Liver (tissue), 9 donors: ENCODE results near the gene EHF. TPM values are rescaled to one million over a fixed set of nuclear protein-coding genes. Genes with fewer than 3 reads are reported as not detected.

Experiments used
- DNase-seq: peaks from one replicate; pipeline ENCODE4 v3.0.0-alpha.2; 2017; ENCODE audit warnings: low spot score
- H3K27ac ChIP-seq, 2 donors: one replicate each; pipeline ENCODE4 v1.7.0; 2013; ENCODE audit warnings: inconsistent platforms in 2 of 2, low read length in 2 of 2, control low read depth in 1 of 2, low read depth in 1 of 2, mild to moderate bottlenecking in 1 of 2
- H3K27me3 ChIP-seq, 4 donors: one replicate each; pipeline versions ENCODE4 v1.6.1 to v1.7.0; 2013; ENCODE audit warnings: low read length in 3 of 4, inconsistent platforms in 1 of 4, mild to moderate bottlenecking in 1 of 4, moderate library complexity in 1 of 4; ENCODE audit not compliant: control insufficient read depth in 4 of 4, insufficient read depth in 4 of 4
- H3K36me3 ChIP-seq, 4 donors: one replicate each; pipeline versions ENCODE4 v1.6.1 to v1.7.0; 2013; ENCODE audit warnings: low read length in 3 of 4, mild to moderate bottlenecking in 3 of 4, low read depth in 1 of 4, moderate library complexity in 1 of 4; ENCODE audit not compliant: control insufficient read depth in 4 of 4, insufficient read depth in 3 of 4
- H3K4me1 ChIP-seq, 4 donors: one replicate each; pipeline versions ENCODE4 v1.6.1 to v1.7.0; 2013; ENCODE audit warnings: low read length in 3 of 4, mild to moderate bottlenecking in 3 of 4, moderate library complexity in 1 of 4; ENCODE audit not compliant: control insufficient read depth in 4 of 4, insufficient read depth in 4 of 4
- H3K4me3 ChIP-seq, 3 donors: one replicate each; pipeline versions ENCODE4 v1.6.1 to v1.7.0; 2013; ENCODE audit warnings: low read length in 3 of 3, control low read depth in 1 of 3, low read depth in 1 of 3, mild to moderate bottlenecking in 1 of 3
- H3K9ac ChIP-seq, 2 donors: one replicate each; pipeline ENCODE4 v1.7.0; 2013; ENCODE audit warnings: low read length in 2 of 2, mild to moderate bottlenecking in 2 of 2, moderate library complexity in 2 of 2, control low read depth in 1 of 2, low read depth in 1 of 2
- H3K9me3 ChIP-seq, 4 donors: one replicate each; pipeline versions ENCODE4 v1.6.1 to v1.7.0; 2013; ENCODE audit warnings: low read length in 3 of 4; ENCODE audit not compliant: control insufficient read depth in 4 of 4
- CTCF ChIP-seq: fragments of 150-350 bp; IDR thresholded peaks from 2 replicates; pipeline ENCODE4 v1.5.1; 2017; ENCODE audit warnings: improper control_type of control experiment, low read depth, low read length; ENCODE audit not compliant: missing input control
- EGR1 ChIP-seq, 2 donors: IDR thresholded peaks; 2 replicates each; pipeline ENCODE4 v1.6.1; 2016 to 2018; ENCODE audit warnings: antibody characterized with exemption in 2 of 2, low read depth in 2 of 2
- FOXA1 ChIP-seq: IDR thresholded peaks from 2 replicates; pipeline ENCODE4 v1.6.1; 2016; ENCODE audit warnings: antibody characterized with exemption
- FOXA2 ChIP-seq: IDR thresholded peaks from 2 replicates; pipeline ENCODE4 v1.6.1; 2016; ENCODE audit warnings: antibody characterized with exemption
- GABPA ChIP-seq, 2 donors: IDR thresholded peaks in 1 of 2; conservative IDR thresholded peaks in 1 of 2; 2 replicates each; pipeline ENCODE4 v1.6.1; 2016; ENCODE audit warnings: antibody characterized with exemption in 2 of 2, mild to moderate bottlenecking in 1 of 2, moderate library complexity in 1 of 2
- HNF4A ChIP-seq, 2 donors: conservative IDR thresholded peaks; 2 replicates each; pipeline ENCODE4 v1.6.1; 2016; ENCODE audit warnings: antibody characterized with exemption in 2 of 2, mild to moderate bottlenecking in 2 of 2
- HNF4G ChIP-seq: IDR thresholded peaks from 2 replicates; pipeline ENCODE4 v1.6.1; 2016; ENCODE audit warnings: antibody characterized with exemption
- NR2F2 ChIP-seq: IDR thresholded peaks from 2 replicates; pipeline ENCODE4 v1.6.1; 2016; ENCODE audit warnings: antibody characterized with exemption
- RAD21 ChIP-seq, 2 donors: IDR thresholded peaks; 2 replicates each; pipeline ENCODE4 v1.6.1; 2016; ENCODE audit warnings: antibody characterized with exemption in 2 of 2, mild to moderate bottlenecking in 2 of 2
- REST ChIP-seq: IDR thresholded peaks from 2 replicates; pipeline ENCODE4 v1.6.1; 2016; ENCODE audit warnings: antibody characterized with exemption, mild to moderate bottlenecking
- RXRA ChIP-seq, 2 donors: IDR thresholded peaks; 2 replicates each; pipeline ENCODE4 v1.6.1; 2017 to 2018; ENCODE audit warnings: antibody characterized with exemption in 2 of 2, mild to moderate bottlenecking in 1 of 2
- SP1 ChIP-seq: IDR thresholded peaks from 2 replicates; pipeline ENCODE4 v1.6.1; 2018; ENCODE audit warnings: antibody characterized with exemption, mild to moderate bottlenecking
- TAF1 ChIP-seq: conservative IDR thresholded peaks from 2 replicates; pipeline ENCODE4 v1.6.1; 2016; ENCODE audit warnings: antibody characterized with exemption, mild to moderate bottlenecking
- ZBTB33 ChIP-seq: IDR thresholded peaks from 2 replicates; pipeline ENCODE4 v1.6.1; 2016; ENCODE audit warnings: antibody characterized with exemption
- WGBS: extraction: QIAGEN DNeasy Blood & Tissue Kit; methylation state at CpG from one replicate; pipeline ENCODE4 v1.1.7; 2013; 5-methylcytosine and 5-hydroxymethylcytosine counted together
- polyA plus RNA-seq, 2 donors: library from polyadenylated mRNA; stranded (reverse) in 1 of 2; unstranded in 1 of 2; fragments of 200-250 nt in 1 of 2; fragments of >200 nt in 1 of 2; fragmentation: Nextera tagmentation in 1 of 2; extraction: Ambion mirVana in 1 of 2; gene quantifications; one replicate each; pipeline versions ENCODE4 v1.2.1 to v1.2.3, GENCODE V29; 2013 to 2015
- total RNA-seq, 2 donors: library from RNA; depleted of rRNA; stranded (reverse); fragments of >200 nt; gene quantifications; one replicate each; pipeline ENCODE4 v1.2.3, GENCODE V29; 2014
- donor health status: healthy.
- donor health status: healthy.
- donor health status: healthy.
- donor health status: healthy.
- donor health status: healthy.

The EHF gene
- total and polyA plus RNA-seq, 4 donors = 0.85 to 5.9 (median 2.6) TPM

GRCh38 chr11:34679681-34680080, 58.8 kb downstream of the EHF start:
- Histone ChIP-seq H3K9me3 (no peaks in the 10 kb centered on the region), H3K4me1 (no peaks in the 10 kb centered on the region), H3K9ac (no peak overlapping the region), H3K4me3 (no peak overlapping the region), H3K36me3 (no peaks in the 10 kb centered on the region), H3K27ac (no peak overlapping the region), H3K27me3 (no peaks in the 10 kb centered on the region)
- DNase-seq = no peak
- no peak for TF ChIP-seq RXRA (IDR thresholded peaks at IDR 0.05)
- TF ChIP-seq GABPA (IDR thresholded peaks at IDR 0.05 in 1 of 2, conservative IDR thresholded peaks at IDR 0.05 in 1 of 2) = no peak
- TF ChIP-seq ZBTB33 = no peak
- 98% methylated on average over 1 of the region's 1 CpG for WGBS

GRCh38 chr11:34680206-34680605, 59.3 kb downstream of the EHF start:
- no peaks in the 10 kb centered on the region for H3K9me3 ChIP-seq
- H3K4me1 ChIP-seq = no peaks in the 10 kb centered on the region
- no peaks in the 10 kb centered on the region for H3K27me3 ChIP-seq
- DNase-seq = no peak
- no peak overlapping the region for H3K27ac ChIP-seq
- whole genome bisulfite sequencing = 87% methylated on average over 1 of the region's 1 CpG
- H3K36me3 ChIP-seq = no peaks in the 10 kb centered on the region
- TF ChIP-seq HNF4G = no peak
- TF ChIP-seq HNF4A (conservative IDR thresholded peaks at IDR 0.05) = no peak
- TF ChIP-seq RAD21 (IDR thresholded peaks at IDR 0.05) = no peak
- no peak for TF ChIP-seq REST
- TF ChIP-seq NR2F2 = no peak
- TF ChIP-seq EGR1 (IDR thresholded peaks at IDR 0.05; ENCODE audit: low read depth in 2 of 2) = no peak
- no peak for TF ChIP-seq SP1
- no peak for TF ChIP-seq GABPA (IDR thresholded peaks at IDR 0.05 in 1 of 2, conservative IDR thresholded peaks at IDR 0.05 in 1 of 2)
- TF ChIP-seq TAF1 = no peak
- no peak for TF ChIP-seq FOXA2
- no peak for TF ChIP-seq CTCF
- TF ChIP-seq FOXA1 = no peak
- H3K4me3 ChIP-seq = no peak overlapping the region
- no peak overlapping the region for H3K9ac ChIP-seq
